Mesenchymal stem cell (in vitro differentiated cells and primary cell): Measurements from ENCODE around the gene STKLD1.

Experiments
- DNase-seq: peaks from one replicate; pipeline ENCODE4 v3.0.0-alpha.2; 2013
- H2AFZ ChIP-seq: one replicate; pipeline ENCODE4 v1.6.1; 2013; ENCODE audit warnings: low read depth, mild to moderate bottlenecking, control low read depth, inconsistent platforms, low read length, moderate library complexity
- H2AK5ac ChIP-seq: 2 replicates; pipeline ENCODE4 v1.6.1; 2013; ENCODE audit warnings: low read length, moderate library complexity, mild to moderate bottlenecking, inconsistent platforms; ENCODE audit not compliant: severe bottlenecking
- H2BK120ac ChIP-seq: one replicate; pipeline ENCODE4 v1.6.1; 2013; ENCODE audit warnings: low read depth, mild to moderate bottlenecking, inconsistent platforms, low read length, moderate library complexity
- H2BK12ac ChIP-seq, 2 experiments: one replicate each; pipeline ENCODE4 v1.6.1; 2013; ENCODE audit warnings: inconsistent platforms in 2 of 2, low read length in 2 of 2, mild to moderate bottlenecking in 2 of 2, moderate library complexity in 2 of 2, control low read depth in 1 of 2
- H2BK15ac ChIP-seq: one replicate; pipeline ENCODE4 v1.6.1; 2013; ENCODE audit warnings: mild to moderate bottlenecking, low read depth, inconsistent platforms; ENCODE audit not compliant: poor library complexity, severe bottlenecking
- H2BK5ac ChIP-seq: 2 replicates; pipeline ENCODE4 v1.6.1; 2013; ENCODE audit warnings: low read depth, mild to moderate bottlenecking, low read length, control low read depth, inconsistent platforms; ENCODE audit not compliant: poor library complexity, severe bottlenecking
- H3K14ac ChIP-seq, 2 experiments: one replicate each; pipeline ENCODE4 v1.6.1; 2013; ENCODE audit warnings: inconsistent platforms in 2 of 2, low read length in 2 of 2, control low read depth in 1 of 2, mild to moderate bottlenecking in 1 of 2, moderate library complexity in 1 of 2
- H3K18ac ChIP-seq, 2 experiments: one replicate each; pipeline ENCODE4 v1.6.1; 2013; ENCODE audit warnings: inconsistent platforms in 2 of 2, low read length in 2 of 2, control low read depth in 1 of 2, low read depth in 1 of 2, mild to moderate bottlenecking in 1 of 2
- H3K23ac ChIP-seq, 2 experiments: one replicate each; pipeline ENCODE4 v1.6.1; 2013; ENCODE audit warnings: inconsistent platforms in 2 of 2, low read length in 2 of 2, mild to moderate bottlenecking in 2 of 2, moderate library complexity in 2 of 2, control low read depth in 1 of 2
- H3K27ac ChIP-seq: 2 replicates; pipeline ENCODE4 v1.5.1; 2013; ENCODE audit warnings: mild to moderate bottlenecking, moderate library complexity, low read length, control low read depth, inconsistent platforms; ENCODE audit not compliant: poor library complexity, severe bottlenecking
- H3K27me3 ChIP-seq, 2 experiments: 2 replicates each; pipeline versions ENCODE4 v1.6.1 to v1.7.0; 2013; ENCODE audit warnings: low read length in 2 of 2, mild to moderate bottlenecking in 2 of 2, moderate library complexity in 2 of 2, control low read depth in 1 of 2, inconsistent platforms in 1 of 2; ENCODE audit not compliant: control insufficient read depth in 1 of 2, insufficient read depth in 1 of 2
- H3K36me3 ChIP-seq, 2 experiments: 2 replicates each; pipeline versions ENCODE4 v1.6.1 to v1.7.0; 2013; ENCODE audit warnings: low read length in 2 of 2, control low read depth in 1 of 2, inconsistent platforms in 1 of 2, low read depth in 1 of 2, mild to moderate bottlenecking in 1 of 2; ENCODE audit not compliant: insufficient read depth in 2 of 2, control insufficient read depth in 1 of 2
- H3K4ac ChIP-seq, 2 experiments: one replicate each; pipeline ENCODE4 v1.6.1; 2013; ENCODE audit warnings: inconsistent platforms in 2 of 2, low read length in 2 of 2, mild to moderate bottlenecking in 2 of 2, moderate library complexity in 2 of 2, control low read depth in 1 of 2, low read depth in 1 of 2
- H3K4me1 ChIP-seq: 2 replicates; pipeline ENCODE4 v1.6.1; 2013; ENCODE audit warnings: low read depth, low read length, control low read depth; ENCODE audit not compliant: control insufficient read depth, insufficient read depth
- H3K4me2 ChIP-seq: 2 replicates; pipeline ENCODE4 v1.6.1; 2013; ENCODE audit warnings: low read length, mild to moderate bottlenecking, inconsistent platforms; ENCODE audit not compliant: poor library complexity, severe bottlenecking
- H3K4me3 ChIP-seq, 2 experiments: 2 replicates each; pipeline versions ENCODE4 v1.5.1 to v1.7.0; 2013; ENCODE audit warnings: low read length in 2 of 2, mild to moderate bottlenecking in 2 of 2, control low read depth in 1 of 2, low read depth in 1 of 2; ENCODE audit not compliant: insufficient read depth in 1 of 2
- H3K79me1 ChIP-seq: replicated peaks from 2 replicates; pipeline ENCODE4 v1.6.1; 2013; ENCODE audit warnings: mild to moderate bottlenecking, control low read depth, low read length, inconsistent platforms; ENCODE audit not compliant: poor library complexity, severe bottlenecking
- H3K9ac ChIP-seq: 2 replicates; pipeline ENCODE4 v1.7.0; 2013; ENCODE audit warnings: mild to moderate bottlenecking, low read length, moderate library complexity
- H3K9me3 ChIP-seq: 2 replicates; pipeline ENCODE4 v1.7.0; 2013; ENCODE audit warnings: mild to moderate bottlenecking, low read length; ENCODE audit not compliant: control insufficient read depth
- H4K8ac ChIP-seq: one replicate; pipeline ENCODE4 v1.6.1; 2013; ENCODE audit warnings: inconsistent platforms, mild to moderate bottlenecking, low read length, moderate library complexity
- H4K91ac ChIP-seq: one replicate; pipeline ENCODE4 v1.6.1; 2013; ENCODE audit warnings: mild to moderate bottlenecking, low read length, inconsistent platforms
- WGBS: methylation state at CpG from one replicate; pipeline ENCODE4 v1.1.7; 2013; ENCODE audit warnings: mixed read lengths; 5-methylcytosine and 5-hydroxymethylcytosine counted together

The STKLD1 gene

GRCh38 chr9:133452562-133452961 lies 76.4 kb downstream of the STKLD1 start:
- Histone ChIP-seq H3K9me3 (no peaks in the 10 kb centered on the region), H3K4ac (no peak overlapping the region), H3K79me1 (no peaks in the 10 kb centered on the region), H4K91ac (no peak overlapping the region), H3K4me2 (no peak overlapping the region), H3K4me3 (no peak overlapping the region), H3K27me3 (peaks cover 0 to 6% of the 10 kb centered on the region in 2 experiments), H2AFZ (no peak overlapping the region), H3K18ac (no peak overlapping the region), H2BK12ac (no peak overlapping the region), H3K4me1 (peaks cover 6% of the 10 kb centered on the region), H2AK5ac (no peak overlapping the region), H3K27ac (no peak overlapping the region), H3K14ac (no peak overlapping the region), H4K8ac (no peak overlapping the region), H3K36me3 (peaks cover 0 to 10% of the 10 kb centered on the region in 2 experiments), H2BK5ac (no peak overlapping the region), H2BK120ac (no peak overlapping the region), H3K9ac (no peak overlapping the region), H3K23ac (no peak overlapping the region), H2BK15ac (no peak overlapping the region)
- DNase-seq, result no peak
- 82% methylated on average over 7 of the region's 7 CpGs for WGBS

GRCh38 chr9:133453651-133454050 lies 77.5 kb downstream of the STKLD1 start:
- peak overlapping the region; percentile 6 for H4K91ac ChIP-seq
- H3K79me1 ChIP-seq, result no peaks in the 10 kb centered on the region
- no peak overlapping the region for H4K8ac ChIP-seq
- DNase-seq, result no peak
- no peak overlapping the region for H3K4me3 ChIP-seq
- H2AFZ ChIP-seq, result no peak overlapping the region
- no peak overlapping the region for H3K23ac ChIP-seq
- no peak overlapping the region for H3K27ac ChIP-seq
- no peak overlapping the region for H2AK5ac ChIP-seq
- H3K27me3 ChIP-seq, result peaks cover 2 to 6% of the 10 kb centered on the region in 2 experiments
- no peak overlapping the region for H2BK15ac ChIP-seq
- no peak overlapping the region for H3K14ac ChIP-seq
- H3K9ac ChIP-seq, result no peak overlapping the region
- H3K4ac ChIP-seq, result no peak overlapping the region
- peaks cover 6% of the 10 kb centered on the region for H3K4me1 ChIP-seq
- H3K36me3 ChIP-seq, result peaks cover 0 to 10% of the 10 kb centered on the region in 2 experiments
- no peak overlapping the region for H2BK12ac ChIP-seq
- H3K18ac ChIP-seq, result no peak overlapping the region
- no peak overlapping the region for H3K4me2 ChIP-seq
- H2BK5ac ChIP-seq, result no peak overlapping the region
- no peak overlapping the region for H2BK120ac ChIP-seq
- no peaks in the 10 kb centered on the region for H3K9me3 ChIP-seq
- WGBS, result 92% methylated on average over 10 of the region's 11 CpGs

GRCh38 chr9:133454325-133454724 lies 78.2 kb downstream of the STKLD1 start:
- H3K4me2 ChIP-seq, result no peak overlapping the region
- no peak overlapping the region for H2AK5ac ChIP-seq
- peaks cover 0 to 10% of the 10 kb centered on the region in 2 experiments for H3K36me3 ChIP-seq
- peaks cover 2 to 6% of the 10 kb centered on the region in 2 experiments for H3K27me3 ChIP-seq
- H3K9me3 ChIP-seq, result no peaks in the 10 kb centered on the region
- no peak overlapping the region for H3K4ac ChIP-seq
- no peak overlapping the region for H2BK15ac ChIP-seq
- no peak overlapping the region for H3K14ac ChIP-seq
- H2BK5ac ChIP-seq, result no peak overlapping the region
- H3K23ac ChIP-seq, result no peak overlapping the region
- H4K8ac ChIP-seq, result no peak overlapping the region
- no peak overlapping the region for H3K27ac ChIP-seq
- H3K9ac ChIP-seq, result no peak overlapping the region
- no peak overlapping the region for H2BK120ac ChIP-seq
- WGBS, result 92% methylated on average over 19 of the region's 19 CpGs
- H3K4me3 ChIP-seq, result no peak overlapping the region
- H4K91ac ChIP-seq, result no peak overlapping the region
- H2AFZ ChIP-seq, result no peak overlapping the region
- H3K18ac ChIP-seq, result no peak overlapping the region
- H3K79me1 ChIP-seq, result no peaks in the 10 kb centered on the region
- DNase-seq, result no peak
- H3K4me1 ChIP-seq, result peaks cover 13% of the 10 kb centered on the region
- H2BK12ac ChIP-seq, result no peak overlapping the region

GRCh38 chr9:133454943-133455673 lies 78.9 kb downstream of the STKLD1 start:
- Histone ChIP-seq H3K36me3 (peaks cover 0 to 10% of the 10 kb centered on the region in 2 experiments), H3K27me3 (peaks cover 2 to 6% of the 10 kb centered on the region in 2 experiments), H3K79me1 (no peaks in the 10 kb centered on the region), H2BK15ac (no peak overlapping the region), H3K4me1 (peaks cover 10% of the 10 kb centered on the region), H2AK5ac (no peak overlapping the region), H3K4ac (no peak overlapping the region), H3K14ac (no peak overlapping the region), H3K27ac (no peak overlapping the region), H3K23ac (no peak overlapping the region), H3K9ac (no peak overlapping the region), H4K91ac (no peak overlapping the region), H2AFZ (no peak overlapping the region), H3K4me2 (no peak overlapping the region), H4K8ac (no peak overlapping the region), H3K9me3 (no peaks in the 10 kb centered on the region), H3K4me3 (no peak overlapping the region), H2BK12ac (no peak overlapping the region), H2BK120ac (no peak overlapping the region), H2BK5ac (no peak overlapping the region), H3K18ac (no peak overlapping the region)
- no peak for DNase-seq
- 95% methylated on average over 20 of the region's 20 CpGs for WGBS
